ENCODE results near the gene PRPS1. TPM values are rescaled to one million over a fixed set of nuclear protein-coding genes. Genes with fewer than 3 reads are reported as not detected.
"Not testable (repeated sequence)": the region's sequence is repeated elsewhere in the genome, so short reads cannot be mapped to it uniquely, and the experiment has no call there.

Gene PRPS1
- total RNA-seq, 1 donor from 2014 or later, result 19.9 TPM

DNA sequence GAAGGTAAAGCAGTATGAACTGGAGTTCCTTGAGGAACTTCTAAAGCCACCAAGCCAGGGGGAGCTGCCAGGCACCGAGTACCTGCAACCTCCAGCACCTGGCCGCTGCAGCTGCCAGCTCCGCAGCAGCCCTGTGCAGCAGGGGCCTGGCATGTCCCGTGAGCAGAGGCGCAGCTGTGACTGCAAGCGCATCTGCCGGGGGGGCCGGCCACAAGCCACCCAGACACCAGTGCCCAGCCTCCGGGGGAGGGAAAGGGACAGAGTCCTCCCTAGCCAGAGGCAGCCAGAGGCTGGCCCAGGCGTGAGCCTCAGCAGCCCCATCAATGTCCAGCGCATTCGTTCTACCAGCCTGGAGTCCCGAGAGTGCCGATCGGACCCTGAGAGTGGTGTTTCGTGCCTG is 26.6 kb upstream of the PRPS1 start:
- H3K4me1 ChIP-seq, result no peaks in the 10 kb centered on the region
- DNase-seq (ENCODE audit: extremely low spot score in 2 of 2), result no peak
- H3K36me3 ChIP-seq, result no peaks in the 10 kb centered on the region
- no peak overlapping the region for H3K4me3 ChIP-seq
- H3K9me3 ChIP-seq, result no peaks in the 10 kb centered on the region
- TF ChIP-seq POLR2A (IDR thresholded peaks at IDR 0.05), result no peak
- no peak for TF ChIP-seq CTCF (IDR thresholded peaks at IDR 0.05)
- TF ChIP-seq POLR2AphosphoS5 (IDR thresholded peaks at IDR 0.05; ENCODE audit: insufficient read depth in 1 of 2, low read depth in 1 of 2), result no peak
- intact Hi-C loops (cut with DNase I), result no loop called here
- H3K27ac ChIP-seq, result no peak overlapping the region
- H3K27me3 ChIP-seq, result no peaks in the 10 kb centered on the region

DNA sequence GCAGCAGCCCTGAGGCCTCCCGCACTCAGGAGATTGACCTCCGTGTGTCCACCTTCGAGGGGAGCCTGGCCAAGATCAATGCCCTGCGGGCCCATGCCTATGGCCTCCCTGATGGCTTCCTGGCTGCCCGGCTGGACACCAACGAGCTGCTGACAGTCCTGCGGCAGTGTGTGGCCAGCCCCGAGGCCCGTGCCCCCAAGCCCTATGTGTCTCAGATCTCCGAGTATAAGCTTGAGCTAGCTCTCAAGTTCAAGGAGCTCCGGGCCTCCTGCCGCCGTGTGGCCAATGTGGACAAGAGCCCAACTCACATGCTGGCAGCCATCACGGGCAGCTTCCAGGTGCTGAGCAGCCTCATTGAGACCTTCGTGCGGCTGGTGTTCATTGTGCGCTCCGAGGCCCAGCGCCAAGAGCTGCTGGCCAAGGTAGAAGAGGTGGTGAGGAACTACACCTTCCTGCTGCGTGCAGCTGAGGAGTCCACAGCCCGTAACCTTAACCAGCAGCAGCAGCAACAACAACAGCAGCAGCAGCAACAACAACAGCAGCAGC is 25.5 kb upstream of the PRPS1 start:
- H3K4me1 ChIP-seq, result no peaks in the 10 kb centered on the region
- TF ChIP-seq POLR2A (IDR thresholded peaks at IDR 0.05) (no peak), CTCF (IDR thresholded peaks at IDR 0.05) (no peak), POLR2AphosphoS5 (IDR thresholded peaks at IDR 0.05; ENCODE audit: insufficient read depth in 1 of 2, low read depth in 1 of 2) (no peak)
- intact Hi-C loops (cut with DNase I), result no loop called here
- H3K36me3 ChIP-seq, result no peaks in the 10 kb centered on the region
- H3K9me3 ChIP-seq, result no peaks in the 10 kb centered on the region
- DNase-seq (ENCODE audit: extremely low spot score in 2 of 2), result no peak
- H3K27me3 ChIP-seq, result no peaks in the 10 kb centered on the region
- H3K4me3 ChIP-seq, result no peak overlapping the region
- no peak overlapping the region for H3K27ac ChIP-seq

GRCh38 chrX:107603429-107604159 is 24.7 kb upstream of the PRPS1 start:
- TF ChIP-seq POLR2AphosphoS5 (IDR thresholded peaks at IDR 0.05; ENCODE audit: insufficient read depth in 1 of 2, low read depth in 1 of 2) (no peak), CTCF (IDR thresholded peaks at IDR 0.05) (no peak), POLR2A (IDR thresholded peaks at IDR 0.05) (no peak)
- H3K27ac ChIP-seq, result no peak overlapping the region
- H3K9me3 ChIP-seq, result no peaks in the 10 kb centered on the region
- H3K4me3 ChIP-seq, result no peak overlapping the region
- intact Hi-C loops (cut with DNase I), result no loop called here
- no peaks in the 10 kb centered on the region for H3K4me1 ChIP-seq
- no peak for DNase-seq (ENCODE audit: extremely low spot score in 2 of 2)
- H3K27me3 ChIP-seq, result no peaks in the 10 kb centered on the region
- no peaks in the 10 kb centered on the region for H3K36me3 ChIP-seq

GRCh38 chrX:107609061-107609460 is 19.2 kb upstream of the PRPS1 start:
- intact Hi-C loops (cut with DNase I); H3K27ac ChIP-seq; H3K4me3 ChIP-seq; H3K36me3 ChIP-seq; H3K4me1 ChIP-seq; H3K27me3 ChIP-seq; H3K9me3 ChIP-seq; DNase-seq (ENCODE audit: extremely low spot score in 2 of 2): not testable (repeated sequence)

DNA sequence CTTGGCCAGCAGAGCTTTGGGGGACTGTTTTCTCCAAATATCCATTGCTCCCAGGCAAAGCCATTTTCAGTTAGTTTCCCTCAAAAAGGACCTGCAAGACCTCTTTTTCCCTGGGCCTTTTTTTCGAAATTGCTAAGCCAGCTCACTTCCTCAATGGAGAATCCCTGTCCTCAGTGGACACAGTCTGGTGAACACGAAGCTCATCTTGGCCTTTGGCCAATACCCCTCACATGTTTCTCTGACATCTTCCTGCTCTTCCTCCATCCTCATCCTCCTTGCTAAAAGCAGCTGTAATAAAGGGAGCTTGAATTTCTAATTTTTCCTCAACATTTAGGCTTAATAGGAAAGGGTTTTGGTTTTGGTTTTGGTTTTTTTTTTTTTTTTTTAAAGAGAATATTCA is 17.6 kb upstream of the PRPS1 start:
- Histone ChIP-seq H3K9me3 (no peaks in the 10 kb centered on the region), H3K27ac (no peak overlapping the region), H3K4me3 (no peak overlapping the region), H3K4me1 (no peaks in the 10 kb centered on the region), H3K27me3 (no peaks in the 10 kb centered on the region), H3K36me3 (no peaks in the 10 kb centered on the region)
- no peak for TF ChIP-seq POLR2AphosphoS5 (IDR thresholded peaks at IDR 0.05; ENCODE audit: insufficient read depth in 1 of 2, low read depth in 1 of 2)
- no peak for TF ChIP-seq CTCF (IDR thresholded peaks at IDR 0.05)
- no peak for DNase-seq (ENCODE audit: extremely low spot score in 2 of 2)
- intact Hi-C loops (cut with DNase I), result no loop called here

Data from vagina (tissue), 2 donors.